Measurements from ENCODE around the gene PAK6. TPM values are rescaled to one million over a fixed set of nuclear protein-coding genes. Genes with fewer than 3 reads are reported as not detected.
A peak's percentile ranks its signal among the peaks of the same experiment; 100 is the strongest.

Gene PAK6
- total RNA-seq, 1 experiment from 2014 or later = 0.84 TPM

DNA sequence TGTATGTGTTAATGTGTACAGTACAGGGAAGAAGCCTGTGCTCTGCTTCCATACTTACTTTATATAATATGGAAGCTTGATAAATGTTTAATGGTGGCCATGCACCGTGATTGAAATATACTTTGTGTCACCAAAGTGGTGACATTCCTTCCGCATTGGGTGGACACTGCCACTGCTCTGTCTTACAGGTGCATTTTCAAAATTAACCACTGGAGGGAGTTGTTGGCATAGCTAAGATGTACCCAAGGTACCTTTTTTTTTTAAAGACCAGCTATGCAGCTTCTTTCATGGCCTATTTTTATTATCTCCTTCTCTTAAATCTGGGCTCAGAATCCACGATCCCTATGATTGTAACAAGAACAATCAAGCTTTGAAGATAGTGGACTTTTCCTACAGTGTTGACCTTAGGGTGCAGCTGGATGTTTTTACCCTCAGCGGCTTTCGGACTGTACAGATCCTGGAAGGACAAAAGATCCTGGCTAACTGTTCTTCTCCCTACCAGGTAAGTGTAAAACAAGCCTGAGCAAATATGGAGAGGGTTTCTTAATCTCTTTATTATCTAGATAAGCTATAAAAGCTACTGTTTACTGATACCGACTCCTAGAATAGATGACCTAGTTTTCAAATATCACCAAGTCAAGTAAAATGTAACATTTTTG is 21.6 kb upstream of the PAK6 start:
- intact Hi-C loops (cut with micrococcal nuclease; ENCODE audit: unreplicated experiment) = loop anchor here (2.0 kb wide), 2 partner anchors 58 to 172 kb away; no protein-coding TSS in a partner anchor
- CTCF ChIA-PET = interaction anchor here (0.6 to 2.5 kb wide), 9 partner anchors 18 to 685 kb away, joined by 3 to 25 read pairs (median 3); no protein-coding TSS in a partner anchor

DNA sequence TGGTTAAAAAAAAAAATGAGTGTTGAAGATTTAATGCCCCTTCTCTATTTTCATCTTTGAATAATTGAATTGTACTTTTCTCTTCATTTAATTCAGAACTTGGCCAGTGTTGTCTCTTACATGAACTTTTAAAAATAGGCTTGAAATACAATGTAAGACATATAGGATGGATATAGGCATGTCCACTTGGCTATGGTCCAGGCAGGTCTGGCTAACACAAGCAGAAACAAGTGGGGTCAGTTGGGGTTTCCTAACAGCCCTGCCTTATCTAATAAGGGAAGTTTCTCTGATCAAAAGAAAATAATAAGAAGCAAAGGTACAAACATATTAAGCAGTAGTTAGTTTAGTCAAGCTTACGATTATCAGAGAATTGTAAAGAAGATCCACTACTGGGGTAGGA is 19.1 kb upstream of the PAK6 start:
- H3K36me3 ChIP-seq (ENCODE audit: insufficient read depth, low read length, poor library complexity, severe bottlenecking) = peaks cover 76% of the 10 kb centered on the region
- no TSS peak for BruUV-seq (replicated peaks)
- ChIA-PET POLR2A (ENCODE audit: low non-redundant PET) (no interaction called here), CTCF (no interaction called here)
- H3K4me3 ChIP-seq (ENCODE audit: low read depth, low read length, poor library complexity, severe bottlenecking) = no peak overlapping the region
- no peaks in the 10 kb centered on the region for H3K27me3 ChIP-seq (replicated peaks; ENCODE audit: insufficient read depth, low read depth, low read length, poor library complexity)
- H3K9me3 ChIP-seq (ENCODE audit: low read depth, low read length, poor library complexity, severe bottlenecking) = no peaks in the 10 kb centered on the region
- no peaks in the 10 kb centered on the region for H3K4me1 ChIP-seq (ENCODE audit: insufficient read depth, low read length, poor library complexity, severe bottlenecking)
- DNase-seq (ENCODE audit: low spot score) = no peak
- H3K27ac ChIP-seq (ENCODE audit: low read depth, low read length, poor library complexity, severe bottlenecking) = no peak overlapping the region
- TF ChIP-seq, protein P1, sequence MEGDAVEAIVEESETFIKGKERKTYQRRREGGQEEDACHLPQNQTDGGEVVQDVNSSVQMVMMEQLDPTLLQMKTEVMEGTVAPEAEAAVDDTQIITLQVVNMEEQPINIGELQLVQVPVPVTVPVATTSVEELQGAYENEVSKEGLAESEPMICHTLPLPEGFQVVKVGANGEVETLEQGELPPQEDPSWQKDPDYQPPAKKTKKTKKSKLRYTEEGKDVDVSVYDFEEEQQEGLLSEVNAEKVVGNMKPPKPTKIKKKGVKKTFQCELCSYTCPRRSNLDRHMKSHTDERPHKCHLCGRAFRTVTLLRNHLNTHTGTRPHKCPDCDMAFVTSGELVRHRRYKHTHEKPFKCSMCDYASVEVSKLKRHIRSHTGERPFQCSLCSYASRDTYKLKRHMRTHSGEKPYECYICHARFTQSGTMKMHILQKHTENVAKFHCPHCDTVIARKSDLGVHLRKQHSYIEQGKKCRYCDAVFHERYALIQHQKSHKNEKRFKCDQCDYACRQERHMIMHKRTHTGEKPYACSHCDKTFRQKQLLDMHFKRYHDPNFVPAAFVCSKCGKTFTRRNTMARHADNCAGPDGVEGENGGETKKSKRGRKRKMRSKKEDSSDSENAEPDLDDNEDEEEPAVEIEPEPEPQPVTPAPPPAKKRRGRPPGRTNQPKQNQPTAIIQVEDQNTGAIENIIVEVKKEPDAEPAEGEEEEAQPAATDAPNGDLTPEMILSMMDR (conservative IDR thresholded peaks at IDR 0.05; ENCODE audit: low read depth, low read length) = no peak
- TF ChIP-seq EZH2 (IDR thresholded peaks at IDR 0.05; ENCODE audit: borderline replicate concordance, low read depth, low read length, poor library complexity, severe bottlenecking) = no peak
- intact Hi-C loops (cut with micrococcal nuclease; ENCODE audit: unreplicated experiment) = no loop called here

More for the DNA sequence above, 21.6 kb upstream of the PAK6 start:
- TF ChIP-seq EZH2 (IDR thresholded peaks at IDR 0.05; ENCODE audit: borderline replicate concordance, low read depth, low read length, poor library complexity, severe bottlenecking) = no peak
- TF ChIP-seq, protein P1 (conservative IDR thresholded peaks at IDR 0.05; ENCODE audit: low read depth, low read length) = peak; percentile 84
- BruUV-seq (replicated peaks) = no TSS peak
- no peaks in the 10 kb centered on the region for H3K27me3 ChIP-seq (replicated peaks; ENCODE audit: insufficient read depth, low read depth, low read length, poor library complexity)
- no peak overlapping the region for H3K27ac ChIP-seq (ENCODE audit: low read depth, low read length, poor library complexity, severe bottlenecking)
- H3K4me3 ChIP-seq (ENCODE audit: low read depth, low read length, poor library complexity, severe bottlenecking) = no peak overlapping the region
- H3K4me1 ChIP-seq (ENCODE audit: insufficient read depth, low read length, poor library complexity, severe bottlenecking) = no peaks in the 10 kb centered on the region
- POLR2A ChIA-PET (ENCODE audit: low non-redundant PET) = no interaction called here
- H3K36me3 ChIP-seq (ENCODE audit: insufficient read depth, low read length, poor library complexity, severe bottlenecking) = peaks cover 77% of the 10 kb centered on the region
- DNase-seq (ENCODE audit: low spot score) = peak; percentile 78
- H3K9me3 ChIP-seq (ENCODE audit: low read depth, low read length, poor library complexity, severe bottlenecking) = no peaks in the 10 kb centered on the region

DNA sequence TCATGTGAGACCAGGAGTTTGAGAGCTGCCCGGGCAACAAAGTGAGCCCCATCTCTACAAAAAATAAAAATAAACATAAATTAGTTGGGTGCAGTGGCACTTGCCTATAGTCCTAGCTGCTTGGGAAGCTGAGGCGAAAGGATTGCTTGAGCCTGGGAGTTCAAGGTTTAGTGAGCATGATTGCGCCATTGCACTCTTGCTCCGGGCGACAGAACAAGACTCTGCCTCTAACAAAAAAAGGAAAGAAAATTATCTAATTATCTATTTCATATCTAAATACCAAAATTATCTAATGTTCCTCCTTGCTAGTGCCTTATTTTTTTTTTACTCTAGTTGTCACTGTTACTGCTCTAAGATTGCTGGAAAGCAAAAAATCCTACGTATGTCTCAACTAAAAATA is 16.7 kb upstream of the PAK6 start:
- no peaks in the 10 kb centered on the region for H3K4me1 ChIP-seq (ENCODE audit: insufficient read depth, low read length, poor library complexity, severe bottlenecking)
- peaks cover 92% of the 10 kb centered on the region for H3K36me3 ChIP-seq (ENCODE audit: insufficient read depth, low read length, poor library complexity, severe bottlenecking)
- no peak for TF ChIP-seq EZH2 (IDR thresholded peaks at IDR 0.05; ENCODE audit: borderline replicate concordance, low read depth, low read length, poor library complexity, severe bottlenecking)
- TF ChIP-seq, protein P1 (conservative IDR thresholded peaks at IDR 0.05; ENCODE audit: low read depth, low read length) = no peak
- POLR2A ChIA-PET (ENCODE audit: low non-redundant PET) = no interaction called here
- H3K27ac ChIP-seq (ENCODE audit: low read depth, low read length, poor library complexity, severe bottlenecking) = no peak overlapping the region
- H3K27me3 ChIP-seq (replicated peaks; ENCODE audit: insufficient read depth, low read depth, low read length, poor library complexity) = no peaks in the 10 kb centered on the region
- BruUV-seq (replicated peaks) = no TSS peak
- no peak for DNase-seq (ENCODE audit: low spot score)
- CTCF ChIA-PET = no interaction called here
- intact Hi-C loops (cut with micrococcal nuclease; ENCODE audit: unreplicated experiment) = no loop called here
- no peaks in the 10 kb centered on the region for H3K9me3 ChIP-seq (ENCODE audit: low read depth, low read length, poor library complexity, severe bottlenecking)
- H3K4me3 ChIP-seq (ENCODE audit: low read depth, low read length, poor library complexity, severe bottlenecking) = no peak overlapping the region
